PC-3 (cell line): Measurements from ENCODE around the gene IL17RD. TPM values are rescaled to one million over a fixed set of nuclear protein-coding genes. Genes with fewer than 3 reads are reported as not detected.

Source experiments
- ATAC-seq: fragments of 200-7000 bp; cut with Tn5 transposase; 2 replicates; pipeline ENCODE4 v1.9.1; 2020; ENCODE audit warnings: mild to moderate bottlenecking, moderate library complexity
- BruUV-seq: library from RNA; stranded (reverse); fragments of 400-500 nt; replicated peaks from 2 replicates; lab custom pipeline; 2021; lab: Mats Ljungman, UMichigan
- CTCF ChIA-PET: fragments of 300-600 bp; sonication (Branson Sonifier 250); formaldehyde crosslinking; loops from one replicate; lab custom pipeline; 2022; ENCODE audit warnings: antibody characterized with exemption; lab: Charles Lee
- POLR2A ChIA-PET: fragments of 300-600 bp; sonication (Branson Sonifier 250); formaldehyde crosslinking; loops from one replicate; lab custom pipeline; 2022; ENCODE audit warnings: antibody characterized with exemption; ENCODE audit not compliant: unreplicated experiment; lab: Charles Lee
- DNase-seq: peaks from one replicate; pipeline ENCODE4 v3.0.0-alpha.2; 2015
- H2AFZ ChIP-seq: fragments of 300-600 bp; sonication (generic); 2 replicates; pipeline ENCODE4 v1.6.0; 2016; ENCODE audit warnings: antibody characterized with exemption, low read length
- H3F3A ChIP-seq: fragments of 300-600 bp; sonication (generic); one replicate; pipeline ENCODE4 v1.6.0; 2017; ENCODE audit warnings: antibody characterized with exemption, low read length, control low read depth, mild to moderate bottlenecking; ENCODE audit not compliant: unreplicated experiment
- H3K27ac ChIP-seq: fragments of 300-600 bp; sonication (generic); 2 replicates; pipeline ENCODE4 v1.5.1; 2016; ENCODE audit warnings: mild to moderate bottlenecking, low read length
- H3K27me3 ChIP-seq: fragments of 300-600 bp; sonication (generic); 2 replicates; pipeline ENCODE4 v1.6.1; 2016; ENCODE audit warnings: low read length, mixed read lengths
- H3K36me3 ChIP-seq: fragments of 300-600 bp; sonication (generic); 2 replicates; pipeline ENCODE4 v1.6.1; 2016; ENCODE audit warnings: low read depth, mixed run types, low read length, mixed read lengths
- H3K4me1 ChIP-seq: fragments of 300-600 bp; sonication (generic); 2 replicates; pipeline ENCODE4 v1.5.1; 2016; ENCODE audit warnings: low read length; ENCODE audit not compliant: insufficient read depth
- H3K4me2 ChIP-seq: fragments of 300-600 bp; sonication (generic); 2 replicates; pipeline ENCODE4 v1.6.0; 2016; ENCODE audit warnings: low read length
- H3K4me3 ChIP-seq: fragments of 300-600 bp; sonication (generic); 2 replicates; pipeline ENCODE4 v1.5.1; 2016; ENCODE audit warnings: mild to moderate bottlenecking, low read length, mixed read lengths
- H3K79me2 ChIP-seq: fragments of 300-600 bp; sonication (generic); 2 replicates; pipeline ENCODE4 v1.6.1; 2017; ENCODE audit warnings: low read length, mixed read lengths
- H3K9ac ChIP-seq: fragments of 300-600 bp; sonication (generic); 2 replicates; pipeline ENCODE4 v1.6.0; 2016; ENCODE audit warnings: mild to moderate bottlenecking, low read length
- H3K9me2 ChIP-seq: fragments of 300-600 bp; sonication (generic); replicated peaks from 2 replicates; pipeline ENCODE4 v1.6.1; 2016; ENCODE audit warnings: mixed run types, low read length, mixed read lengths
- H3K9me3 ChIP-seq: fragments of 300-600 bp; sonication (generic); 2 replicates; pipeline ENCODE4 v1.6.1; 2016; ENCODE audit warnings: low read length, mixed read lengths
- H4K20me1 ChIP-seq: fragments of 300-600 bp; sonication (generic); 2 replicates; pipeline ENCODE4 v1.6.1; 2016; ENCODE audit warnings: low read length, mixed read lengths
- EZH2 ChIP-seq: fragments of 300-600 bp; sonication (generic); IDR thresholded peaks from one replicate; pipeline ENCODE4 v1.6.1; 2017; ENCODE audit warnings: antibody characterized with exemption, mild to moderate bottlenecking, low read length; ENCODE audit not compliant: unreplicated experiment
- EZH2phosphoT487 ChIP-seq: fragments of 300-600 bp; sonication (generic); IDR thresholded peaks from 2 replicates; pipeline ENCODE4 v1.6.1; 2018; ENCODE audit warnings: mild to moderate bottlenecking, antibody characterized with exemption, low read length, borderline replicate concordance
- intact Hi-C: fragments of 100-400 bp; cut with micrococcal nuclease; formaldehyde crosslinking; loops from 2 replicates; pipeline ENCODE4 v1.9.0; 2023
- total RNA-seq: library from RNA; depleted of rRNA; stranded (reverse); fragments of >200 nt; gene quantifications from 2 replicates; pipeline ENCODE4 v1.2.3, GENCODE V29; 2014
- TF ChIP-seq, protein P1 (sequence below): fragments of 300-600 bp; sonication (generic); conservative IDR thresholded peaks from 2 replicates; pipeline ENCODE4 v1.5.1; 2017; ENCODE audit warnings: antibody characterized with exemption, low read depth, mild to moderate bottlenecking, low read length

The IL17RD gene
- total RNA-seq, 1 experiment from 2014 or later: 3.7 TPM

DNA sequence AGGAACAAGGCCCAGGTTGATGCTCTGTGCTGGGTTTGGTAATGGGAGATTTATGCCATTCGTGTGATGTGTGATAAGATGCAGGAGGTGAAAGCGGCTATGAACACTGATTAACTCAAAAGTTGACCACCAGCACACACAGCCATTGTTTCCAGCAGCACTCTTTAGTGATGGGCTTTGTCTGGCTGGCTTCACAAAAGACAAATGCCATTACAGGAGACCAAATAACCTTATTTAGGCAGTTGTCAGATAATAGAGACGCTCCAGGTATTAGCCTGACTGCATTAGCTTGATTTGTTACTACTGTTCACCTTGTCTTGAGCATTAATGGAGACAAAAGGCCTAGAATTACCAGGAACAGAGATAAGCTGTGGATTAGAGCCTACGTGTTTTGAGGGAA, 29.5 kb upstream of the IL17RD start:
- no TSS peak for BruUV-seq
- H3K4me3 ChIP-seq: no peak overlapping the region
- H3K9me2 ChIP-seq: no peaks in the 10 kb centered on the region
- no peaks in the 10 kb centered on the region for H4K20me1 ChIP-seq
- H3K27ac ChIP-seq: no peak overlapping the region
- no peaks in the 10 kb centered on the region for H3K36me3 ChIP-seq
- intact Hi-C loops: no loop called here
- H3K4me1 ChIP-seq: no peaks in the 10 kb centered on the region; the same call in 1 of the 2 replicates
- ChIA-PET CTCF (interaction anchor here (0.5 kb wide), 1 partner anchor 27 kb away, joined by 3 read pairs; no protein-coding TSS in a partner anchor), POLR2A (no interaction called here)
- TF ChIP-seq, protein P1, sequence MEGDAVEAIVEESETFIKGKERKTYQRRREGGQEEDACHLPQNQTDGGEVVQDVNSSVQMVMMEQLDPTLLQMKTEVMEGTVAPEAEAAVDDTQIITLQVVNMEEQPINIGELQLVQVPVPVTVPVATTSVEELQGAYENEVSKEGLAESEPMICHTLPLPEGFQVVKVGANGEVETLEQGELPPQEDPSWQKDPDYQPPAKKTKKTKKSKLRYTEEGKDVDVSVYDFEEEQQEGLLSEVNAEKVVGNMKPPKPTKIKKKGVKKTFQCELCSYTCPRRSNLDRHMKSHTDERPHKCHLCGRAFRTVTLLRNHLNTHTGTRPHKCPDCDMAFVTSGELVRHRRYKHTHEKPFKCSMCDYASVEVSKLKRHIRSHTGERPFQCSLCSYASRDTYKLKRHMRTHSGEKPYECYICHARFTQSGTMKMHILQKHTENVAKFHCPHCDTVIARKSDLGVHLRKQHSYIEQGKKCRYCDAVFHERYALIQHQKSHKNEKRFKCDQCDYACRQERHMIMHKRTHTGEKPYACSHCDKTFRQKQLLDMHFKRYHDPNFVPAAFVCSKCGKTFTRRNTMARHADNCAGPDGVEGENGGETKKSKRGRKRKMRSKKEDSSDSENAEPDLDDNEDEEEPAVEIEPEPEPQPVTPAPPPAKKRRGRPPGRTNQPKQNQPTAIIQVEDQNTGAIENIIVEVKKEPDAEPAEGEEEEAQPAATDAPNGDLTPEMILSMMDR: no peak
- TF ChIP-seq EZH2: no peak
- no peak for TF ChIP-seq EZH2phosphoT487
- no peaks in the 10 kb centered on the region for H3F3A ChIP-seq
- ATAC-seq: no peak
- no peak for DNase-seq
- no peaks in the 10 kb centered on the region for H3K9me3 ChIP-seq
- H3K27me3 ChIP-seq: no peaks in the 10 kb centered on the region
- no peak overlapping the region for H3K4me2 ChIP-seq
- H2AFZ ChIP-seq: no peak overlapping the region
- no peak overlapping the region for H3K9ac ChIP-seq
- H3K79me2 ChIP-seq: no peaks in the 10 kb centered on the region

DNA sequence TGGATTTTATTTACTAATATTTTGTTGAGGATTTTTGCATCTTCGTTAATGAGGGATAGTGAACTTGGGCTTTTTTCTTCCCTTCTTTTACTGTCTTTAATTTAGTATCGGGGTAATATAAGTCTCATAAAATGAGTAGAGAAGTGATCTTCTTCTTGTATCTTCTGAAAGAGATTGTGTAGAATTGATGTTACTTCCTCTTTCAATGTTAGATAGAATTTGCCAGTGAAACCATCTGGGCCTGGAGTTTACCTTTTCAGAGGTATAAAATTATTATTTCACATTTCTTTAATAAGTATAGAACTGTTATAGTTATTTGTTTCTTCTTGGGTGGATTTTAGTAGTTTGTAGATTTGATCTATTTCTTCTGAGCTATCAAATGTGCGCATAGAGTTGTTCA, 26.9 kb upstream of the IL17RD start:
- Histone ChIP-seq H3K9me2 (no peaks in the 10 kb centered on the region), H3K79me2 (no peaks in the 10 kb centered on the region), H3F3A (no peaks in the 10 kb centered on the region), H3K4me2 (no peak overlapping the region), H4K20me1 (no peaks in the 10 kb centered on the region), H3K27me3 (no peaks in the 10 kb centered on the region), H2AFZ (no peak overlapping the region), H3K9ac (no peak overlapping the region), H3K4me1 (no peaks in the 10 kb centered on the region; the same call in 1 of the 2 replicates), H3K27ac (no peak overlapping the region), H3K9me3 (no peaks in the 10 kb centered on the region), H3K4me3 (no peak overlapping the region), H3K36me3 (no peaks in the 10 kb centered on the region)
- no peak for DNase-seq
- intact Hi-C loops: no loop called here
- ChIA-PET CTCF (no interaction called here), POLR2A (no interaction called here)
- TF ChIP-seq, protein P1: no peak
- TF ChIP-seq EZH2phosphoT487 (no peak), EZH2 (no peak)
- no peak for ATAC-seq
- no TSS peak for BruUV-seq

DNA sequence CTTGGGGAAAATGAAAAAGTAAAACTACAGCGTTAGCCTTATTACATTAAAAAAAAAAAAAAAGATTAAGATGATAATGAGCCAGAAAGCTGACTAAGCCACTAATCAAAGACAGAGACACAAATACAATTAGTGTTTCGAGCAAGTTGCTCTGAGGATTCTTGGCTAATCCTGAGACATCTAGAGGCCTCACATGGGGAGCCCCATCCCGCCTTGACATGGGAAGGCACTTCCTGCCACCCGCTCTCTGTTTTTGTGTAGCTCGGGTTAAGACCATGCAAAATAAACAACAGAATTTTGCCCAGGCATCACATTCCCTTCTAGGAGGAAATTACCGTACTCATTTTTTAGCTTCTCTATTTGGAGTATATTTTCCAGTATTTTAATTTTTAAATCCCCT, 19.4 kb upstream of the IL17RD start:
- no peak for TF ChIP-seq EZH2
- TF ChIP-seq, protein P1: no peak
- TF ChIP-seq EZH2phosphoT487: no peak
- Histone ChIP-seq H3K9ac (no peak overlapping the region), H3K27me3 (no peaks in the 10 kb centered on the region), H3K4me3 (no peak overlapping the region), H3K9me2 (no peaks in the 10 kb centered on the region), H3K27ac (no peak overlapping the region), H3K36me3 (no peaks in the 10 kb centered on the region), H3K4me2 (no peak overlapping the region), H3K79me2 (no peaks in the 10 kb centered on the region), H4K20me1 (no peaks in the 10 kb centered on the region), H3K9me3 (no peaks in the 10 kb centered on the region), H2AFZ (no peak overlapping the region), H3F3A (no peaks in the 10 kb centered on the region), H3K4me1 (no peaks in the 10 kb centered on the region; the same call in 1 of the 2 replicates)
- ChIA-PET POLR2A (no interaction called here), CTCF (no interaction called here)
- DNase-seq (no peak), ATAC-seq (no peak)
- BruUV-seq: no TSS peak
- intact Hi-C loops: no loop called here
